Hair follicular keratinocyte (primary cell): ENCODE results near the gene PPP6C. TPM values are rescaled to one million over a fixed set of nuclear protein-coding genes. Genes with fewer than 3 reads are reported as not detected.

ENCODE experiments used
- total RNA-seq: library from RNA; depleted of rRNA; stranded (reverse); fragments of >200 nt; gene quantifications from 2 replicates; pipeline ENCODE4 v1.2.3, GENCODE V29; 2015

The PPP6C gene
- total RNA-seq: 20.5 and 23.4 TPM in 2 replicates

DNA sequence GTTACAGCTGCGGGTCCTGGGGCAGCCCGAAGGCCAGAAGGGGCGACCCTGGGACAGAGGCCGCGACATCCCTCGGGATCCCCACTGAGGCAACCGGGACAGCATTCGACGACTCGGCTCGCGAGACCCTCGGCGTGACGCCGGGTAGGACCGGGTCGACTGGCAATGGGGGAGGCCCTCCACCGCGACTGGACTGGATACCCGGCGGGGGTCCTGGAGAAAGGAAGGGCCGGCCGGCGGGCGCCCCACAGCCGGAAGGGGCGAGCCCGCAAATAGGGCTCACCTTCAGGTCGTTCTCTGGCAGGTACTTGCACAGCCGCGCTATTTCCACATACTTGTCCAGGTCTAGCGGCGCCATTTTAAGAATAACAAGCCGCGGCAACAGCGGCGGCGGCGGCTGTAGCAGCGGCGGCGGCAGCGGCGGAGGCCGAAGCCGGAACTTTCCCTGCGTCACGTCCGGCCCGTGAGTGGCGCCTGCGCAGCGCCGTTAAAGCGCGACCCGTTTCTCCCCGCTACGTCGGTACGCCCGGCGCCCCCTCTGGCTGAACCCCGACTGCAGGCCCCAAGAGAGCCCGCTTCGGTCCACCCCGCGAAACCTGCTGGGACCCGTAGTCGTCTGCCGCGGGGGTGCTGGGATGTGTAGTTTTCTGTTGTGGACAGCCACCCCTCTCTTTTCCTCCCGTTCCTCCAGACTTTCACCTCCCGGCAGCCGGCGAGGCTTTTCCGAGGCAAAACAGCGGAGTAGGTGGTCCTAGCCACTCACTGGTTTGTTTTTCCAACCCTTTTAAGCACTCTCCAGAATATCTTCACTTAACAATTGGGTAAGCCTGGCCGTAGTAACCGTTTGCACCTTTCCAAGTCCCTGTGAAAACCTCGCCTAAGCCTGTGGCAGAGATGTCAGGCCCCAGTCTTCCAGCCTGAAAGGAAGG, at the start of gene PPP6C:
Gene PPP6C (minus strand): TSS at position 443 of the 929 bp plus-strand sequence. CDS start 85 bp downstream, at position 358.

DNA sequence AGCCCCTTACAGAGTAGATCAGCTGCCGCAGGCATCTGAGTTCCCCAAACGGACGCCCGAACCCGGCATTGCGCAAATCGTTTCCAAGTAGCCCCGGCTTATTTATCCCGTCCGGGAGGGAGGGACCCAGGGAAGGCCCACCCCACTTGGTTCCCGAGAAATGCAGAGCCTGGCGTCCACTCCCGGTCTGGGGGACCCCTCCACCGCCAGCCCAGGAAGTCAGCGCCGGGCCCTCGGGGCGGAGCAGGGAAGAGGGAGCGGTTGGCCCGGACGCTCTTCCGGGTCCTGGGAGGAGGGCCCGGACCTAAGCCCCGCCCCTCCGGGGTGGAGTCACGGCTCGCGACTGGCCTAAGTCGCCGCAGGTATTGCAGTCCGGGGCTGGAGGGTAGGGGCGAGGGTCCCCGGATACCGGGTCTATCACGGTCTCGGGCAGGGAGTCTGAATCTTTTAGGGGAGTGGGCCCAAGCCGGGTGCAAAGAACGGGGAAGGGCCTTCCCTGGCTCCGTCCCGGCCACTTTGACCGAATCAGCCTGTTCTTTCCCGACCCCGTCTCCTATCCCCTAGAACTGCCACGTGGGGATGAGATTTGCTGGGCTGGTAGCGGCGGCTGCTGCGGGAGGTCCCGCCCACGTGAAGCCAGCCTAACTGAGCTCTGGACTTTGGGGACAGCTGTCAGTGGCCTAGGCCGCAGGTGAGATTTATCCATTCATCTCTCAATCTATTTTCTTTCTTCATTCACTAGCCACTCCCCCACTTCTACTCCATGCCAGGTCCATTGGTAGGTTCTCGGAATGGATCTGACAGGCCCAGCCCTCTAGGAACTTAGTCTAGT, 10.8 kb upstream of the PPP6C start, which contains the start of gene RABEPK:
Gene RABEPK (plus strand): TSS at position 327 of the 832 bp plus-strand sequence. CDS start 2,472 bp downstream, outside the sequence.

DNA sequence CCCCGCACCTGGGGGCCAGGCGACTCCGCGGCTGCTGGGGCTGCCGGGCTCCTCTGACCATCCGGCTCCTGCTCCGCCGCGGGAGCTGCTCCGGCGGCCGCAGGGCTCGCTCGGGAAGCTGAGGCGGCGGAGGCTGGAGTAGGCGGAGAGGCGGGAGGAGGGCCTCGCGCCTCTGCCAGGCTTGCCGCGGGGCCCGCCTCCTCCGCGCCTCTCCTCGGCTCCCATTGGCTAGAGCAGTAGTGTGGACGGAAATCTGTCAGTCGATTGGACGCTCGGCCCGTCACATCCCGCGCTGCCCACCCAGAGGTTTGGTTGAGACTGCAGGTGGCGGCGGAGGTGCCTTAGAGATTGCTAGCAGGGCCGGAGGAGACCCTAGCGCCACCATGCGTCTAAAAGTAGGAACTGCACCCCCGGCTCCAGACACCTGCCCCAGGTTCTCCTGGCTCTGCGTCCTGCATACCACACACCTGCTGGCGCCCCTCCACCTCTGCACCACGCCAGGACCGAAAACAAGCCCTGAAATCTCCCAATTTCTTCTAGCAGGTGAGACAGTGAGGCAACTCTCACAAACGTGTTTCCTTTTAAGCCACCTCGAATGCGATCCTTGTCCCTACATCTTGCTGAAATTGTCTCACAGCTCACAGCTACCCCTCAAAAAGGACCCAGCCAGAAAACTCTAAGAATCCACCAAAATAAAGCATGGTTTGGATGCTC, 46.1 kb downstream of the PPP6C start, which contains the start of gene SCAI:
Gene SCAI (minus strand): TSS at position 152 of the 714 bp plus-strand sequence. CDS start 91 bp downstream, at position 61.

Other genes with a start within 250 kb of the PPP6C start
- 8.1 and 9.3 TPM in 2 replicates for gene GOLGA1, start 248.7 kb downstream of the PPP6C start, total RNA-seq
- 1.6 and 2.1 TPM in 2 replicates for gene SCAI, start 46.3 kb downstream of the PPP6C start, total RNA-seq
- gene RABEPK, start 10.7 kb upstream of the PPP6C start, total RNA-seq: 16.2 and 28.4 TPM in 2 replicates
- gene HSPA5, start 51.5 kb upstream of the PPP6C start, total RNA-seq: 632 and 1,011 TPM in 2 replicates
- gene GAPVD1, start 72.0 kb upstream of the PPP6C start, total RNA-seq: 24.0 and 30.8 TPM in 2 replicates